ENCODE data around the gene PROX1. TPM values are rescaled to one million over a fixed set of nuclear protein-coding genes. Genes with fewer than 3 reads are reported as not detected.

The PROX1 gene
- total RNA-seq, 4 donors from 2014 or later: 34.6 to 51.3 (median 38.4) TPM

DNA sequence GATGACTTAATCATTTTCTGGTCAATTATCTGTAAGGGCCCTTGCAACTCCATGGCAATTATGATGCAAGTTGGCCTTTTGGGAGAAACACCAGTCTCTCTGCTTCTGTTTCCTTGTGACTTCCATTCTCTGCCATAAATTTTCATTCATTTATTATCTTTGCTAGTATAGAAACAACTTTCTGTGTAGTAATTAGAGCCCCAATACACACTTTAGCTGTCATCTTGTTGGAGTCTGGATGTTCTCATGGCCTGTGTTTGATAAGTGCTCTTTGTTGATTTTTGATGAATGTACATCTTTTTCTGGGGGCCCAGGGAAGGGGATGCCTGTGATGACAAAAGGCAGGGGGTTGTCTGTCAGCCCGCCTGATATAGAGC is 22.4 kb downstream of the PROX1 start:
- no peak for DNase-seq
- Histone ChIP-seq H3K27ac (no peak overlapping the region), H3K4me3 (replicated peaks in 1 of 3) (no peak overlapping the region), H3K9me3 (no peaks in the 10 kb centered on the region), H3K4me1 (no peaks in the 10 kb centered on the region), H3K27me3 (no peaks in the 10 kb centered on the region), H3K36me3 (peaks cover 0 to 12% of the 10 kb centered on the region in 2 donors)
- intact Hi-C loops (cut with DNase I): no loop called here
- WGBS, 2 donors: 86 to 96% methylated on average over 1 of the region's 1 CpG
- TF ChIP-seq, protein P1, sequence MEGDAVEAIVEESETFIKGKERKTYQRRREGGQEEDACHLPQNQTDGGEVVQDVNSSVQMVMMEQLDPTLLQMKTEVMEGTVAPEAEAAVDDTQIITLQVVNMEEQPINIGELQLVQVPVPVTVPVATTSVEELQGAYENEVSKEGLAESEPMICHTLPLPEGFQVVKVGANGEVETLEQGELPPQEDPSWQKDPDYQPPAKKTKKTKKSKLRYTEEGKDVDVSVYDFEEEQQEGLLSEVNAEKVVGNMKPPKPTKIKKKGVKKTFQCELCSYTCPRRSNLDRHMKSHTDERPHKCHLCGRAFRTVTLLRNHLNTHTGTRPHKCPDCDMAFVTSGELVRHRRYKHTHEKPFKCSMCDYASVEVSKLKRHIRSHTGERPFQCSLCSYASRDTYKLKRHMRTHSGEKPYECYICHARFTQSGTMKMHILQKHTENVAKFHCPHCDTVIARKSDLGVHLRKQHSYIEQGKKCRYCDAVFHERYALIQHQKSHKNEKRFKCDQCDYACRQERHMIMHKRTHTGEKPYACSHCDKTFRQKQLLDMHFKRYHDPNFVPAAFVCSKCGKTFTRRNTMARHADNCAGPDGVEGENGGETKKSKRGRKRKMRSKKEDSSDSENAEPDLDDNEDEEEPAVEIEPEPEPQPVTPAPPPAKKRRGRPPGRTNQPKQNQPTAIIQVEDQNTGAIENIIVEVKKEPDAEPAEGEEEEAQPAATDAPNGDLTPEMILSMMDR (IDR thresholded peaks at IDR 0.05): no peak
- TF ChIP-seq POLR2A (IDR thresholded peaks at IDR 0.05): no peak

DNA sequence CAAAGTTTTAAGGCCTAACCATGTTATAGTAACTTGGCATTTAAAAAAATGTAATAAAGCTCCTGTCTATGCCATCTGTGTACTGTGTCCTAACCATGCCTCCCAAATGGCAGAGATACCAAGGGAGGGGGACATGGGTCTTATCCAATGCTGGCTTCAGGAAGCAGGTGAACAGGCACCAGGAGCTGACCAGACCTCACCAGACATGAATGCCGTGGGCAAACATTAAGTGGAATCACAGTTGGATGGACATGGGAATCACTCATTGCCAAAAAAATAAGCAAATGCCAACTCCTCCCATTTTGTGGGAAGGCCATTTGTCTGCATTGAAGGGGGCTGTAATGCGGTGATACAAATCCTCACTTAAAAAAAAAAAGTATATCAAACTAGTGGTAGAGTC is 22.9 kb downstream of the PROX1 start:
- Histone ChIP-seq H3K4me1 (no peaks in the 10 kb centered on the region), H3K36me3 (peaks cover 0 to 12% of the 10 kb centered on the region in 2 donors), H3K27me3 (no peaks in the 10 kb centered on the region), H3K4me3 (replicated peaks in 1 of 3) (no peak overlapping the region), H3K9me3 (no peaks in the 10 kb centered on the region), H3K27ac (no peak overlapping the region)
- intact Hi-C loops (cut with DNase I): no loop called here
- no peak for DNase-seq
- TF ChIP-seq, protein P1 (IDR thresholded peaks at IDR 0.05): no peak
- no peak for TF ChIP-seq POLR2A (IDR thresholded peaks at IDR 0.05)
- WGBS, 2 donors: 82 to 96% methylated on average over 2 of the region's 2 CpGs

DNA sequence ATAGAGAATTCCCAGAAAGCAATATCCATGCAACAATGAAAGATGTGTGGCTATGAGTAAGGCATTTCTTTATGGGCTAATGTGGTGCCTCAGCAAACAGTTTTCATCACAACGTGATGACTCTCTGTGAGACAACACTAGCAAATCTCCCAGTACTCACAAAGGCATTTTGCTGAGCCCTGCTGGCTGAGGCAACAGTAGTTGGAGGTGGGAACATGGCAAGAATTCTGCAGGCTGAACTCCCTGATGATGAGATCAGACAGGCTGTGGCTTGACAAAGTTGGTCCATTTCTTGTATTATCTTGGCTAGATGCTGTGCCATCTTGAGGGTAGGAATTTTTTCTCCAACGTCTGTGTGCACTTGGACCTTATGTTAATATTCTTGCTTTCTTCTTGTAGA is 24.6 kb downstream of the PROX1 start:
- H3K9me3 ChIP-seq: no peaks in the 10 kb centered on the region
- H3K36me3 ChIP-seq: peaks cover 0 to 12% of the 10 kb centered on the region in 2 donors
- no peak overlapping the region for H3K4me3 ChIP-seq (replicated peaks in 1 of 3)
- H3K27me3 ChIP-seq: no peaks in the 10 kb centered on the region
- 38 to 44% methylated on average over 2 of the region's 2 CpGs for WGBS, 2 donors
- no peak for DNase-seq
- intact Hi-C loops (cut with DNase I): no loop called here
- H3K27ac ChIP-seq: no peak overlapping the region
- no peak for TF ChIP-seq POLR2A (IDR thresholded peaks at IDR 0.05)
- TF ChIP-seq, protein P1 (IDR thresholded peaks at IDR 0.05): no peak
- H3K4me1 ChIP-seq: no peaks in the 10 kb centered on the region

DNA sequence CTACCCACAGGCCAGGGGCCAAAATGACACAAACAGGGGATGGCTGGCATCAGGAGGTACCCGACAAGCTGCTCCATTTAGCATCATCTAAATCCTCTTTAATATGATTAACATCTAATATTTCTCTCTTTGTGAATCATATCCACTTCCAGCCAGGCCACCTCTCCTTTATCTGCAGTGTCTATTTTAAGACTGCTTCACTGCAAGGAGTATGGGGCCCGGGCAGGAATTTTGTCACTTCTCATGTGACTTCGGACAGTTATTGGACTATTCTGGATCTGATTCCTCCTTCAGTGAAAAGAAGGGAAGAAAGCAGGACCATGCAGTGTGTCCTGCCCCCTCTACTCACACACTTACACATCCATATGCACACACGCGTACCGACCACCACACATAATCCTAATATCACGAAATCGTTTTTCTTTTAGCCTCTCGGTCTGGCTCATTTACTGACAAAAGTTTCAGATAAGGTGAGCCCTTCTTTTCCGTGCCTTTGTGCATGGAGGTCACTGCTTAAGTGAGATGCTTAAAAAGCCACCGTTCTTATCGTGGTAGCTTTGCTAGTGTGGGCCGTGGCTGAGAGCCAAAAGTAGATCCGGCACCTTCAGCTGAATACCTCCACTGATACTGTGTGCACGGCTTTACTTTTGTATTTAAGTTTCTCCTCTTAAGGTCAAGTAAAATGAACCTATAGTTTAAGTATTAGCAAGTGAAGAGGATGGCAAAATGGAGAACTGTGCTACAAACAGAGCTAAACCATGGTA is 26.0 kb downstream of the PROX1 start:
- no peak for TF ChIP-seq POLR2A (IDR thresholded peaks at IDR 0.05)
- TF ChIP-seq, protein P1 (IDR thresholded peaks at IDR 0.05): no peak
- peaks cover 0 to 12% of the 10 kb centered on the region in 2 donors for H3K36me3 ChIP-seq
- no peak overlapping the region for H3K27ac ChIP-seq
- H3K4me3 ChIP-seq (replicated peaks in 1 of 3): no peak overlapping the region
- intact Hi-C loops (cut with DNase I): no loop called here
- no peak for DNase-seq
- H3K27me3 ChIP-seq: no peaks in the 10 kb centered on the region
- 87 to 94% methylated on average over 15 of the region's 15 CpGs for WGBS, 2 donors
- no peaks in the 10 kb centered on the region for H3K9me3 ChIP-seq
- peaks cover 6 to 7% of the 10 kb centered on the region in 2 donors for H3K4me1 ChIP-seq

DNA sequence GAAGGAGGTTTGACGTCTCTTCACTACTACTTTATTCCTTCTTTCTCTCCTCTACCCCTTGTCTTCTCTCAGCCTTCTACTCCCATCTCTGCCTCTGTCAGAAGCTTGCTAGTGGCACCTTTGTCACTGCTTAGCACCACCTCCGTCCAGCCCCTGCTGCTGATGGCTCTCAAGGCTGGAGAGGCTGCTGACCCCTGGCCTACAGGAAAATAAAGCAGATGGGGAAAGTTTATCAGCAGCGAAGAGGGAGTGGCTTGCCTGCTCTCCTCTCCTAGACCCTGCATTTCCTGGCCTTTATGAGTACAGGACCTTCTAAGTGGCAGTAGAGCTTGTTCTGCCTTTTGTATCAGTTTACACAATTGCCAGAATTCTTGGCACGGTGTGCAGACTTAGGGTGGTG is 27.0 kb downstream of the PROX1 start:
- H3K9me3 ChIP-seq: no peaks in the 10 kb centered on the region
- no peaks in the 10 kb centered on the region for H3K27me3 ChIP-seq
- peaks cover 0 to 12% of the 10 kb centered on the region in 2 donors for H3K36me3 ChIP-seq
- 68 to 74% methylated on average over 4 of the region's 4 CpGs for WGBS, 2 donors
- intact Hi-C loops (cut with DNase I): no loop called here
- no peak overlapping the region for H3K4me3 ChIP-seq (replicated peaks in 1 of 3)
- TF ChIP-seq, protein P1 (IDR thresholded peaks at IDR 0.05): no peak
- TF ChIP-seq POLR2A (IDR thresholded peaks at IDR 0.05): no peak
- DNase-seq: no peak
- peaks cover 6 to 11% of the 10 kb centered on the region in 2 donors for H3K4me1 ChIP-seq
- H3K27ac ChIP-seq: no peak overlapping the region
